ENCODE results near the gene ZNF282. TPM values are rescaled to one million over a fixed set of nuclear protein-coding genes. Genes with fewer than 3 reads are reported as not detected.
"Not testable (repeated sequence)": the region's sequence is repeated elsewhere in the genome, so short reads cannot be mapped to it uniquely, and the experiment has no call there.

Gene ZNF282
- total RNA-seq, 6 experiments from 2014 or later = 18.6 to 23.6 (median 21.0) TPM

- Mint-ChIP-seq H3K4me1 (ENCODE audit: low read depth) (peaks cover 15% of the 10 kb centered on the region), H3K27ac (no peak overlapping the region), H3K4me3 (no peak overlapping the region), H3K9me3 (no peaks in the 10 kb centered on the region), H3K27me3 (ENCODE audit: insufficient read depth) (peaks cover 5% of the 10 kb centered on the region; the same call in 1 of the 2 replicates), H3K36me3 (ENCODE audit: low read depth) (peaks cover 24% of the 10 kb centered on the region)
- no peak for DNase-seq
- TF ChIP-seq CTCF (IDR thresholded peaks at IDR 0.05) = no peak
Observed at GRCh38 chr7:149225106-149225505, 29.8 kb downstream of the ZNF282 start.

GRCh38 chr7:149225656-149226055 is 30.3 kb downstream of the ZNF282 start:
- Mint-ChIP-seq H3K4me1 (ENCODE audit: low read depth) (peaks cover 9% of the 10 kb centered on the region), H3K36me3 (ENCODE audit: low read depth) (peaks cover 24% of the 10 kb centered on the region), H3K4me3 (no peak overlapping the region), H3K27me3 (ENCODE audit: insufficient read depth) (peaks cover 5% of the 10 kb centered on the region; the same call in 1 of the 2 replicates), H3K27ac (no peak overlapping the region), H3K9me3 (no peaks in the 10 kb centered on the region)
- no peak for TF ChIP-seq CTCF (IDR thresholded peaks at IDR 0.05)
- DNase-seq = no peak

GRCh38 chr7:149226366-149226765 is 31.0 kb downstream of the ZNF282 start:
- H3K9me3 Mint-ChIP-seq; H3K4me1 Mint-ChIP-seq (ENCODE audit: low read depth); H3K27me3 Mint-ChIP-seq (ENCODE audit: insufficient read depth); H3K4me3 Mint-ChIP-seq; DNase-seq; H3K27ac Mint-ChIP-seq: not testable (repeated sequence)
- peaks cover 19% of the 10 kb centered on the region for H3K36me3 Mint-ChIP-seq (ENCODE audit: low read depth)

- Mint-ChIP-seq H3K36me3 (ENCODE audit: low read depth) (peaks cover 14% of the 10 kb centered on the region), H3K4me1 (ENCODE audit: low read depth) (no peaks in the 10 kb centered on the region), H3K4me3 (no peak overlapping the region), H3K9me3 (no peaks in the 10 kb centered on the region), H3K27ac (no peak overlapping the region), H3K27me3 (ENCODE audit: insufficient read depth) (peaks cover 2% of the 10 kb centered on the region; the same call in 1 of the 2 replicates)
- no peak for TF ChIP-seq CTCF (IDR thresholded peaks at IDR 0.05)
- DNase-seq = no peak
Observed at GRCh38 chr7:149226840-149227494, 31.6 kb downstream of the ZNF282 start.

GRCh38 chr7:149228831-149229471 is 33.6 kb downstream of the ZNF282 start:
- no peak for TF ChIP-seq CTCF (IDR thresholded peaks at IDR 0.05)
- H3K4me1 Mint-ChIP-seq (ENCODE audit: low read depth) = peaks cover 18% of the 10 kb centered on the region
- no peak overlapping the region for H3K4me3 Mint-ChIP-seq
- H3K27me3 Mint-ChIP-seq (ENCODE audit: insufficient read depth) = peaks cover 2% of the 10 kb centered on the region
- H3K36me3 Mint-ChIP-seq (ENCODE audit: low read depth) = peaks cover 16% of the 10 kb centered on the region
- no peak overlapping the region for H3K27ac Mint-ChIP-seq
- no peak for DNase-seq
- H3K9me3 Mint-ChIP-seq = peaks cover 1% of the 10 kb centered on the region; the same call in 1 of the 2 replicates

- Mint-ChIP-seq H3K4me3 (no peak overlapping the region), H3K27ac (no peak overlapping the region)
- TF ChIP-seq CTCF (IDR thresholded peaks at IDR 0.05) = no peak
Observed at GRCh38 chr7:149229526-149229925, 34.2 kb downstream of the ZNF282 start.

More at GRCh38 chr7:149229526-149229925, 34.2 kb downstream of the ZNF282 start:
- Mint-ChIP-seq H3K36me3 (ENCODE audit: low read depth) (peaks cover 19% of the 10 kb centered on the region), H3K9me3 (peaks cover 4% of the 10 kb centered on the region; the same call in 1 of the 2 replicates), H3K27me3 (ENCODE audit: insufficient read depth) (peaks cover 5% of the 10 kb centered on the region), H3K4me1 (ENCODE audit: low read depth) (peaks cover 24% of the 10 kb centered on the region)
- DNase-seq = no peak

Data from HFFc6 (cell line).